Panc1 (cell line): ENCODE results near the gene SMTN. TPM values are rescaled to one million over a fixed set of nuclear protein-coding genes. Genes with fewer than 3 reads are reported as not detected.

Experiments used
- ATAC-seq: fragments of 200-7000 bp; cut with Tn5 transposase; 2 replicates; pipeline ENCODE4 v1.9.1; 2020; ENCODE audit warnings: mild to moderate bottlenecking, moderate library complexity
- BruUV-seq: library from RNA; stranded (reverse); fragments of 400-500 nt; replicated peaks from 2 replicates; lab custom pipeline; 2021; lab: Mats Ljungman, UMichigan
- CTCF ChIA-PET: fragments of 300-600 bp; sonication (Branson Sonifier 250); formaldehyde crosslinking; loops from one replicate; lab custom pipeline; 2022; ENCODE audit warnings: antibody characterized with exemption; lab: Charles Lee
- POLR2A ChIA-PET: fragments of 300-600 bp; sonication (Branson Sonifier 250); formaldehyde crosslinking; loops from one replicate; lab custom pipeline; 2022; ENCODE audit warnings: antibody characterized with exemption; lab: Charles Lee
- DNase-seq: peaks from one replicate; pipeline ENCODE4 v3.0.0-alpha.2; 2010; ENCODE audit warnings: low read depth, low spot score
- H3K27ac ChIP-seq: 2 replicates; pipeline ENCODE4 v1.5.1; 2011; ENCODE audit warnings: mild to moderate bottlenecking, low read length, inconsistent platforms
- H3K27me3 ChIP-seq: fragments of 200-500 bp; sonication (Bioruptor generic); 2 replicates; pipeline ENCODE4 v1.6.0; 2014; ENCODE audit warnings: low read length, inconsistent platforms; ENCODE audit not compliant: control insufficient read depth, insufficient read depth
- H3K36me3 ChIP-seq: fragments of 200-500 bp; sonication (Bioruptor generic); 2 replicates; pipeline ENCODE4 v1.5.1; 2014; ENCODE audit warnings: inconsistent platforms, mild to moderate bottlenecking, low read length, moderate library complexity; ENCODE audit not compliant: control insufficient read depth, insufficient read depth
- H3K4me1 ChIP-seq: 2 replicates; pipeline ENCODE4 v1.5.1; 2011; ENCODE audit warnings: inconsistent platforms, mild to moderate bottlenecking, low read length, moderate library complexity; ENCODE audit not compliant: control insufficient read depth, insufficient read depth
- H3K4me3 ChIP-seq, 2 experiments: 2 replicates each; pipeline ENCODE4 v1.5.1; 2011 to 2012; ENCODE audit warnings: low read depth in 2 of 2, low read length in 2 of 2, mild to moderate bottlenecking in 2 of 2, inconsistent platforms in 1 of 2, moderate library complexity in 1 of 2
- H3K9me3 ChIP-seq: fragments of 200-500 bp; sonication (Bioruptor generic); 2 replicates; pipeline ENCODE4 v1.5.1; 2014; ENCODE audit warnings: low read depth, mild to moderate bottlenecking, inconsistent platforms, low read length, moderate library complexity; ENCODE audit not compliant: control insufficient read depth, insufficient read depth
- POLR2AphosphoS5 ChIP-seq: IDR thresholded peaks from 2 replicates; pipeline ENCODE4 v1.6.1; 2012; ENCODE audit warnings: mild to moderate bottlenecking, low read depth, low read length, moderate library complexity
- SIN3A ChIP-seq: IDR thresholded peaks from 2 replicates; pipeline ENCODE4 v1.6.1; 2012; ENCODE audit warnings: low read depth, mild to moderate bottlenecking, low read length, moderate library complexity, borderline replicate concordance; ENCODE audit not compliant: insufficient read depth
- TCF7L2 ChIP-seq: IDR thresholded peaks from 2 replicates; pipeline ENCODE4 v1.6.1; 2011; ENCODE audit warnings: mild to moderate bottlenecking, low read depth, low read length, inconsistent platforms
- in situ Hi-C: cut with HindIII; loops from 2 replicates; pipeline ENCODE4 v1.10.0; 2016; ENCODE audit warnings: low sequenced_read_pairs, low pct_unique_long_range_greater_than_20kb
- intact Hi-C: fragments of 100-400 bp; cut with micrococcal nuclease; formaldehyde crosslinking; loops from one replicate; pipeline ENCODE4 v1.10.0; 2022; ENCODE audit not compliant: unreplicated experiment
- total RNA-seq: library from RNA; stranded (reverse); gene quantifications from one replicate; pipeline ENCODE4 v1.2.1, GENCODE V29; 2021; ENCODE audit not compliant: unreplicated experiment
- TF ChIP-seq, protein P1 (sequence below), 2 experiments: IDR thresholded peaks; 2 replicates each; pipeline ENCODE4 v1.6.1; 2011 to 2012; ENCODE audit warnings: low read depth in 2 of 2, control low read depth in 1 of 2, low read length in 1 of 2, mild to moderate bottlenecking in 1 of 2, moderate library complexity in 1 of 2; ENCODE audit not compliant: insufficient read depth in 1 of 2
- TF ChIP-seq, protein P2 (sequence below): fragments of 450-650 bp; IDR thresholded peaks from 2 replicates; pipeline ENCODE4 v1.5.1; 2017; ENCODE audit warnings: mild to moderate bottlenecking

SMTN gene
- total RNA-seq, 1 experiment from 2014 or later: 71.7 TPM

- H3K4me3 ChIP-seq: no peak overlapping the region
- BruUV-seq: no TSS peak
- no peaks in the 10 kb centered on the region for H3K4me1 ChIP-seq
- in situ Hi-C loops (no loop called here), intact Hi-C loops (no loop called here)
- no peak for ATAC-seq
- TF ChIP-seq TCF7L2 (no peak), POLR2AphosphoS5 (no peak), SIN3A (no peak)
- TF ChIP-seq, protein P1, sequence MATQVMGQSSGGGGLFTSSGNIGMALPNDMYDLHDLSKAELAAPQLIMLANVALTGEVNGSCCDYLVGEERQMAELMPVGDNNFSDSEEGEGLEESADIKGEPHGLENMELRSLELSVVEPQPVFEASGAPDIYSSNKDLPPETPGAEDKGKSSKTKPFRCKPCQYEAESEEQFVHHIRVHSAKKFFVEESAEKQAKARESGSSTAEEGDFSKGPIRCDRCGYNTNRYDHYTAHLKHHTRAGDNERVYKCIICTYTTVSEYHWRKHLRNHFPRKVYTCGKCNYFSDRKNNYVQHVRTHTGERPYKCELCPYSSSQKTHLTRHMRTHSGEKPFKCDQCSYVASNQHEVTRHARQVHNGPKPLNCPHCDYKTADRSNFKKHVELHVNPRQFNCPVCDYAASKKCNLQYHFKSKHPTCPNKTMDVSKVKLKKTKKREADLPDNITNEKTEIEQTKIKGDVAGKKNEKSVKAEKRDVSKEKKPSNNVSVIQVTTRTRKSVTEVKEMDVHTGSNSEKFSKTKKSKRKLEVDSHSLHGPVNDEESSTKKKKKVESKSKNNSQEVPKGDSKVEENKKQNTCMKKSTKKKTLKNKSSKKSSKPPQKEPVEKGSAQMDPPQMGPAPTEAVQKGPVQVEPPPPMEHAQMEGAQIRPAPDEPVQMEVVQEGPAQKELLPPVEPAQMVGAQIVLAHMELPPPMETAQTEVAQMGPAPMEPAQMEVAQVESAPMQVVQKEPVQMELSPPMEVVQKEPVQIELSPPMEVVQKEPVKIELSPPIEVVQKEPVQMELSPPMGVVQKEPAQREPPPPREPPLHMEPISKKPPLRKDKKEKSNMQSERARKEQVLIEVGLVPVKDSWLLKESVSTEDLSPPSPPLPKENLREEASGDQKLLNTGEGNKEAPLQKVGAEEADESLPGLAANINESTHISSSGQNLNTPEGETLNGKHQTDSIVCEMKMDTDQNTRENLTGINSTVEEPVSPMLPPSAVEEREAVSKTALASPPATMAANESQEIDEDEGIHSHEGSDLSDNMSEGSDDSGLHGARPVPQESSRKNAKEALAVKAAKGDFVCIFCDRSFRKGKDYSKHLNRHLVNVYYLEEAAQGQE (IDR thresholded peaks at IDR 0.05; ENCODE audit: insufficient read depth in 1 of 2, low read depth in 2 of 2, low read length in 1 of 2): no peak
- TF ChIP-seq, protein P2, sequence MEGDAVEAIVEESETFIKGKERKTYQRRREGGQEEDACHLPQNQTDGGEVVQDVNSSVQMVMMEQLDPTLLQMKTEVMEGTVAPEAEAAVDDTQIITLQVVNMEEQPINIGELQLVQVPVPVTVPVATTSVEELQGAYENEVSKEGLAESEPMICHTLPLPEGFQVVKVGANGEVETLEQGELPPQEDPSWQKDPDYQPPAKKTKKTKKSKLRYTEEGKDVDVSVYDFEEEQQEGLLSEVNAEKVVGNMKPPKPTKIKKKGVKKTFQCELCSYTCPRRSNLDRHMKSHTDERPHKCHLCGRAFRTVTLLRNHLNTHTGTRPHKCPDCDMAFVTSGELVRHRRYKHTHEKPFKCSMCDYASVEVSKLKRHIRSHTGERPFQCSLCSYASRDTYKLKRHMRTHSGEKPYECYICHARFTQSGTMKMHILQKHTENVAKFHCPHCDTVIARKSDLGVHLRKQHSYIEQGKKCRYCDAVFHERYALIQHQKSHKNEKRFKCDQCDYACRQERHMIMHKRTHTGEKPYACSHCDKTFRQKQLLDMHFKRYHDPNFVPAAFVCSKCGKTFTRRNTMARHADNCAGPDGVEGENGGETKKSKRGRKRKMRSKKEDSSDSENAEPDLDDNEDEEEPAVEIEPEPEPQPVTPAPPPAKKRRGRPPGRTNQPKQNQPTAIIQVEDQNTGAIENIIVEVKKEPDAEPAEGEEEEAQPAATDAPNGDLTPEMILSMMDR: no peak
- no peaks in the 10 kb centered on the region for H3K9me3 ChIP-seq
- H3K36me3 ChIP-seq: no peaks in the 10 kb centered on the region
- ChIA-PET CTCF (no interaction called here), POLR2A (interaction anchor here (0.6 kb wide), 1 partner anchor 10 kb away, joined by 8 read pairs; no protein-coding TSS in a partner anchor)
- H3K27me3 ChIP-seq: no peaks in the 10 kb centered on the region
- no peak for DNase-seq
- H3K27ac ChIP-seq: no peak overlapping the region
These were observed 17.6 kb downstream of the SMTN start for GRCh38 chr22:31098632-31099110.

DNA sequence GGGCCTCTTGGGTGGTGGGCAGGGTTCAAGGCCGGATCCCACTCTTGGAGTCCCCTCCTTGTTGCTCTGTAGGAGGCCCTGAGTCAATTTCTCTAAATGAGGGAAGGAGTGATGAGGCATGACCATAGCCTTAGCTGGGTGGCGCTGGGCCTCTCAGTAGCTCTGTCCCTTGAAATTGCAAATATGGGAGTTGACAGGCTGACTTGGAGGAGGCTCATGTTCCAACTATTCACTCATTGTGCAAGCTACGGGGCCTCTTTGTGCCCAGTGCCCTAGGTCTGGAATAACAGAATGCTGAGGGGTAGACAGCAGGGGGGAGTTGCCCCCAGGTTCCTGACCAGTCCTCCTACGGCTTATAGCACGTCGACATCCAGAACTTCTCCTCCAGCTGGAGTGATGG is 18.3 kb downstream of the SMTN start:
- no peaks in the 10 kb centered on the region for H3K9me3 ChIP-seq
- in situ Hi-C loops (no loop called here), intact Hi-C loops (no loop called here)
- no peak for TF ChIP-seq TCF7L2
- no peak for TF ChIP-seq POLR2AphosphoS5
- no peak for TF ChIP-seq SIN3A
- TF ChIP-seq, protein P2: no peak
- TF ChIP-seq, protein P1 (IDR thresholded peaks at IDR 0.05; ENCODE audit: insufficient read depth in 1 of 2, low read depth in 2 of 2, low read length in 1 of 2): no peak
- H3K27me3 ChIP-seq: no peaks in the 10 kb centered on the region
- no peaks in the 10 kb centered on the region for H3K36me3 ChIP-seq
- no peak for DNase-seq
- no peak for ATAC-seq
- ChIA-PET POLR2A (no interaction called here), CTCF (no interaction called here)
- H3K4me3 ChIP-seq: no peak overlapping the region
- H3K27ac ChIP-seq: no peak overlapping the region
- no peaks in the 10 kb centered on the region for H3K4me1 ChIP-seq
- BruUV-seq: no TSS peak
